Measurements from ENCODE around the gene CALML4. TPM values are rescaled to one million over a fixed set of nuclear protein-coding genes. Genes with fewer than 3 reads are reported as not detected.

Gene CALML4
- total RNA-seq, 1 experiment from 2014 or later, result 3.3 TPM

GRCh38 chr15:68220489-68220888 lies 15.4 kb upstream of the CALML4 start:
- ChIA-PET POLR2A (interaction anchor here (1.2 to 1.7 kb wide), 2 partner anchors 8 to 9 kb away, joined by 3 to 8 read pairs; partner anchors contain the start of gene CLN6), CTCF (interaction anchor here (0.6 to 2.0 kb wide), 2 partner anchors 10 to 387 kb away, joined by 3 to 6 read pairs; no protein-coding TSS in a partner anchor)
- Mint-ChIP-seq H3K4me1 (ENCODE audit: insufficient read depth, unreplicated experiment) (peaks cover 6% of the 10 kb centered on the region), H3K27me3 (ENCODE audit: insufficient read depth, unreplicated experiment) (no peaks in the 10 kb centered on the region), H3K36me3 (ENCODE audit: insufficient read depth, unreplicated experiment) (peaks cover 23% of the 10 kb centered on the region), H3K9me3 (ENCODE audit: unreplicated experiment) (no peaks in the 10 kb centered on the region), H3K4me3 (ENCODE audit: unreplicated experiment) (no peak overlapping the region), H3K27ac (ENCODE audit: low read depth, unreplicated experiment) (no peak overlapping the region)
- no peak for TF ChIP-seq CTCF (IDR thresholded peaks at IDR 0.05; ENCODE audit: unreplicated experiment)
- intact Hi-C loops (cut with micrococcal nuclease), result no loop called here
- DNase-seq (ENCODE audit: unreplicated experiment), result no peak
- no TSS peak for BruUV-seq (replicated peaks)

GRCh38 chr15:68218847-68219798 lies 14.0 kb upstream of the CALML4 start:
- DNase-seq (ENCODE audit: unreplicated experiment), result no peak
- ChIA-PET CTCF (interaction anchor here (0.5 to 2.0 kb wide), 3 partner anchors 8 to 64 kb away, joined by 3 to 6 read pairs (median 4); no protein-coding TSS in a partner anchor), POLR2A (interaction anchor here (0.7 to 1.7 kb wide), 2 partner anchors 10 to 58 kb away, joined by 3 to 8 read pairs; partner anchors contain the start of genes CLN6 and FEM1B)
- TF ChIP-seq CTCF (IDR thresholded peaks at IDR 0.05; ENCODE audit: unreplicated experiment), result no peak
- Mint-ChIP-seq H3K4me3 (ENCODE audit: unreplicated experiment) (no peak overlapping the region), H3K9me3 (ENCODE audit: unreplicated experiment) (no peaks in the 10 kb centered on the region), H3K4me1 (ENCODE audit: insufficient read depth, unreplicated experiment) (no peaks in the 10 kb centered on the region), H3K27ac (ENCODE audit: low read depth, unreplicated experiment) (no peak overlapping the region), H3K36me3 (ENCODE audit: insufficient read depth, unreplicated experiment) (peaks cover 22% of the 10 kb centered on the region), H3K27me3 (ENCODE audit: insufficient read depth, unreplicated experiment) (no peaks in the 10 kb centered on the region)
- no TSS peak for BruUV-seq (replicated peaks)
- intact Hi-C loops (cut with micrococcal nuclease), result no loop called here

DNA sequence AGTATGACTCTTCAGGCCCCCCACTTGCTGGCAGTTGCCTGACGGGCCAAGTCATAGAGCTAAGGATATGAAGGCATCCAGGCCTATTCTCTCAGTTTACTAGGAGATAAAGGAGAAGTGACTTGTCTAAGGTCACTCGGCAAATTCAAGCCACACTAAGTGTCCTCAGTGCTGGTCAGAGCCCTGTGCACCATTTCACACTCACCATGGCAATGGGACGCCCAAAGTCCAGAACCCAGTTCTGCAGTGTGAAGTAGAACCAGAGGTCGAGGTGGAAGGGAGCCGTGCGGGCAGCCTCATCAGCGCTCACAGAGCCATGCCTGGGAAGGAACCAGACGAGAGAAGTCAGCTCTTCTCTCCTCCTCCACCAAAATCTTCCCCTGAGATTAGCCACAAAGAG lies 13.2 kb upstream of the CALML4 start:
- POLR2A ChIA-PET, result no interaction called here
- H3K9me3 Mint-ChIP-seq (ENCODE audit: unreplicated experiment), result no peaks in the 10 kb centered on the region
- H3K4me3 Mint-ChIP-seq (ENCODE audit: unreplicated experiment), result no peak overlapping the region
- no peak for TF ChIP-seq CTCF (IDR thresholded peaks at IDR 0.05; ENCODE audit: unreplicated experiment)
- intact Hi-C loops (cut with micrococcal nuclease), result no loop called here
- BruUV-seq (replicated peaks), result no TSS peak
- CTCF ChIA-PET, result interaction anchor here (1.4 kb wide), 1 partner anchor 63 kb away, joined by 3 read pairs; no protein-coding TSS in a partner anchor
- H3K36me3 Mint-ChIP-seq (ENCODE audit: insufficient read depth, unreplicated experiment), result peaks cover 22% of the 10 kb centered on the region
- no peaks in the 10 kb centered on the region for H3K27me3 Mint-ChIP-seq (ENCODE audit: insufficient read depth, unreplicated experiment)
- DNase-seq (ENCODE audit: unreplicated experiment), result no peak
- no peaks in the 10 kb centered on the region for H3K4me1 Mint-ChIP-seq (ENCODE audit: insufficient read depth, unreplicated experiment)
- H3K27ac Mint-ChIP-seq (ENCODE audit: low read depth, unreplicated experiment), result no peak overlapping the region

DNA sequence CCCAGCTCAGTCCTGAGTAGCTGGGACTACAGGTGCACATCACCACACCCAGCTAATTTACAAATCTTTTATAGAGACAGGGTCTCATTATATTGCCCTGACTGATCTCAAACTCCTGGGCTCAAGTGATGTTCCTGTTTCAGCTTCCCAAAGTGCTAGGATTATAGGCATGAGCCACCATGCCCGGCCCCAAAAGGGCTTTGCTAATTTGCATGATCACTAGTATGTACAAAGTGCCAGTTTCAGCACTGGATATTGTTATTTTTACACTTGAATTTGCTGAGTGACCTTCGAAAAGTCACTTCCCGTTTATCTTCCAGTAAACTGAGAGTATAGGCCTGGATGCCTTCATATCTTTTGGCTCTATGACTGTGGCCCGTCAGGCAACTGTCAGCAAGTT lies 12.2 kb upstream of the CALML4 start:
- peaks cover 22% of the 10 kb centered on the region for H3K36me3 Mint-ChIP-seq (ENCODE audit: insufficient read depth, unreplicated experiment)
- no peaks in the 10 kb centered on the region for H3K9me3 Mint-ChIP-seq (ENCODE audit: unreplicated experiment)
- H3K27ac Mint-ChIP-seq (ENCODE audit: low read depth, unreplicated experiment), result no peak overlapping the region
- H3K4me1 Mint-ChIP-seq (ENCODE audit: insufficient read depth, unreplicated experiment), result no peaks in the 10 kb centered on the region
- ChIA-PET CTCF (interaction anchor here (0.6 kb wide), 1 partner anchor 22 kb away, joined by 3 read pairs; no protein-coding TSS in a partner anchor), POLR2A (interaction anchor here (1.0 kb wide), 1 partner anchor 19 kb away, joined by 4 read pairs; no protein-coding TSS in a partner anchor)
- TF ChIP-seq CTCF (IDR thresholded peaks at IDR 0.05; ENCODE audit: unreplicated experiment), result no peak
- intact Hi-C loops (cut with micrococcal nuclease), result no loop called here
- no peaks in the 10 kb centered on the region for H3K27me3 Mint-ChIP-seq (ENCODE audit: insufficient read depth, unreplicated experiment)
- no TSS peak for BruUV-seq (replicated peaks)
- DNase-seq (ENCODE audit: unreplicated experiment), result no peak
- no peak overlapping the region for H3K4me3 Mint-ChIP-seq (ENCODE audit: unreplicated experiment)

Measured in MCF 10A (cell line).